ENCODE results near the gene PITRM1.

- TF ChIP-seq CTCF (conservative IDR thresholded peaks at IDR 0.05; ENCODE audit: low read depth, low read length) (no peak), EZH2 (IDR thresholded peaks at IDR 0.05; ENCODE audit: borderline replicate concordance, low read depth, low read length, poor library complexity, severe bottlenecking) (no peak)
Measured at GRCh38 chr10:3203016-3203811, 30.6 kb upstream of the PITRM1 start.
